ENCODE results near the gene FRMD3.
"Not testable (repeated sequence)": the region's sequence is repeated elsewhere in the genome, so short reads cannot be mapped to it uniquely, and the experiment has no call there.

FRMD3 gene

GRCh38 chr9:83521411-83521810, 16.8 kb downstream of the FRMD3 start:
- DNase-seq (ENCODE audit: low spot score): no peak

GRCh38 chr9:83521011-83521410, 17.2 kb downstream of the FRMD3 start:
- DNase-seq (ENCODE audit: low spot score): no peak

- DNase-seq (ENCODE audit: low spot score): no peak
Measured at GRCh38 chr9:83520292-83520691, 17.9 kb downstream of the FRMD3 start.

- not testable (repeated sequence) for DNase-seq (ENCODE audit: low spot score)
Measured at GRCh38 chr9:83517980-83518379, 20.2 kb downstream of the FRMD3 start.

GRCh38 chr9:83514767-83515166, 23.4 kb downstream of the FRMD3 start:
- DNase-seq (ENCODE audit: low spot score): no peak

GRCh38 chr9:83512621-83513020, 25.6 kb downstream of the FRMD3 start:
- no peak for DNase-seq (ENCODE audit: low spot score)

GRCh38 chr9:83511051-83511450, 27.1 kb downstream of the FRMD3 start:
- DNase-seq (ENCODE audit: low spot score): no peak

GRCh38 chr9:83509402-83509801, 28.8 kb downstream of the FRMD3 start:
- peak; percentile 50 for DNase-seq (ENCODE audit: low spot score)

GRCh38 chr9:83508067-83508466, 30.1 kb downstream of the FRMD3 start:
- DNase-seq (ENCODE audit: low spot score): no peak

GRCh38 chr9:83505282-83505681, 32.9 kb downstream of the FRMD3 start:
- DNase-seq (ENCODE audit: low spot score): no peak

- DNase-seq (ENCODE audit: low spot score): no peak
Measured at GRCh38 chr9:83503866-83504265, 34.3 kb downstream of the FRMD3 start.

- no peak for DNase-seq (ENCODE audit: low spot score)
Measured at GRCh38 chr9:83501565-83501964, 36.6 kb downstream of the FRMD3 start.

GRCh38 chr9:83497441-83497840, 40.8 kb downstream of the FRMD3 start:
- DNase-seq (ENCODE audit: low spot score): no peak

- no peak for DNase-seq (ENCODE audit: low spot score)
Measured at GRCh38 chr9:83491995-83492394, 46.2 kb downstream of the FRMD3 start.

- DNase-seq (ENCODE audit: low spot score): no peak
Measured at GRCh38 chr9:83491413-83491812, 46.8 kb downstream of the FRMD3 start.

- DNase-seq (ENCODE audit: low spot score): no peak
Measured at GRCh38 chr9:83489961-83490360, 48.2 kb downstream of the FRMD3 start.

- no peak for DNase-seq (ENCODE audit: low spot score)
Measured at GRCh38 chr9:83484990-83485389, 53.2 kb downstream of the FRMD3 start.

GRCh38 chr9:83483223-83483622, 55.0 kb downstream of the FRMD3 start:
- DNase-seq (ENCODE audit: low spot score): no peak

GRCh38 chr9:83479765-83480164, 58.4 kb downstream of the FRMD3 start:
- no peak for DNase-seq (ENCODE audit: low spot score)

GRCh38 chr9:83477571-83477970, 60.6 kb downstream of the FRMD3 start:
- DNase-seq (ENCODE audit: low spot score): peak; percentile 17

GRCh38 chr9:83477120-83477519, 61.1 kb downstream of the FRMD3 start:
- DNase-seq (ENCODE audit: low spot score): no peak

- no peak for DNase-seq (ENCODE audit: low spot score)
Measured at GRCh38 chr9:83476513-83476912, 61.7 kb downstream of the FRMD3 start.

GRCh38 chr9:83475741-83476140, 62.5 kb downstream of the FRMD3 start:
- DNase-seq (ENCODE audit: low spot score): no peak

- no peak for DNase-seq (ENCODE audit: low spot score)
Measured at GRCh38 chr9:83474631-83475030, 63.6 kb downstream of the FRMD3 start.

GRCh38 chr9:83473488-83473971, 64.7 kb downstream of the FRMD3 start:
- no peak for DNase-seq (ENCODE audit: low spot score)

Measured in AG20443 (cell line).